Neural cell (in vitro differentiated cells): ENCODE data around the gene FYN. TPM values are rescaled to one million over a fixed set of nuclear protein-coding genes. Genes with fewer than 3 reads are reported as not detected.

ENCODE experiments used
- H2AFZ ChIP-seq: fragments of 200-600, 300-800 bp; sonication (generic), shearing (Covaris generic); 2 replicates; pipeline ENCODE4 v1.6.0; 2014; ENCODE audit warnings: low read depth, mild to moderate bottlenecking, antibody characterized with exemption, low read length, moderate library complexity
- H3F3A ChIP-seq: fragments of 200-600 bp; shearing (Covaris generic); 2 replicates; pipeline ENCODE4 v1.6.1; 2016; ENCODE audit warnings: mild to moderate bottlenecking, moderate library complexity, mixed read lengths, antibody characterized with exemption, low read length; ENCODE audit not compliant: insufficient read depth, poor library complexity, severe bottlenecking
- H3K27ac ChIP-seq: fragments of 200-600, 300-800 bp; sonication (generic), shearing (Covaris generic); 2 replicates; pipeline ENCODE4 v1.5.1; 2014; ENCODE audit warnings: mild to moderate bottlenecking, low read length, moderate library complexity
- H3K27me3 ChIP-seq: fragments of 300-800, 200-600 bp; sonication (generic), shearing (Covaris generic); 2 replicates; pipeline ENCODE4 v1.6.0; 2014; ENCODE audit warnings: mild to moderate bottlenecking, low read depth, low read length, moderate library complexity; ENCODE audit not compliant: insufficient read depth
- H3K36me3 ChIP-seq: fragments of 300-800, 200-600 bp; sonication (generic), shearing (Covaris generic); 2 replicates; pipeline ENCODE4 v1.5.1; 2014; ENCODE audit warnings: mild to moderate bottlenecking, antibody characterized with exemption, low read length, moderate library complexity; ENCODE audit not compliant: insufficient read depth
- H3K4me2 ChIP-seq: fragments of 300-800, 200-600 bp; sonication (generic), shearing (Covaris generic); 2 replicates; pipeline ENCODE4 v1.6.0; 2014; ENCODE audit warnings: mild to moderate bottlenecking, low read length
- H3K4me3 ChIP-seq: fragments of 300-800, 200-600 bp; sonication (generic), shearing (Covaris generic); 2 replicates; pipeline ENCODE4 v1.5.1; 2014; ENCODE audit warnings: mild to moderate bottlenecking, low read length, moderate library complexity
- H3K79me2 ChIP-seq: fragments of 200-600 bp; shearing (Covaris generic); replicated peaks from 2 replicates; pipeline ENCODE4 v1.6.0; 2014; ENCODE audit warnings: mild to moderate bottlenecking, low read length, moderate library complexity; ENCODE audit not compliant: insufficient read depth
- H3K9ac ChIP-seq: fragments of 300-800, 200-600 bp; sonication (generic), shearing (Covaris generic); 2 replicates; pipeline ENCODE4 v1.6.1; 2016; ENCODE audit warnings: mild to moderate bottlenecking, low read length, mixed read lengths
- H3K9me2 ChIP-seq: fragments of 200-600 bp; shearing (Covaris generic); 2 replicates; pipeline ENCODE4 v1.6.1; 2016; ENCODE audit warnings: mild to moderate bottlenecking, low read length, mixed read lengths; ENCODE audit not compliant: insufficient read depth
- H3K9me3 ChIP-seq: fragments of 200-600, 300-800 bp; sonication (generic), shearing (Covaris generic); 2 replicates; pipeline ENCODE4 v1.6.1; 2016; ENCODE audit warnings: mild to moderate bottlenecking, mixed run types, low read length, moderate library complexity, mixed read lengths
- H4K20me1 ChIP-seq: fragments of 200-600 bp; shearing (Covaris generic); 2 replicates; pipeline ENCODE4 v1.6.1; 2016; ENCODE audit warnings: mild to moderate bottlenecking, mixed run types; ENCODE audit not compliant: insufficient read depth
- CTCF ChIP-seq: fragments of 450-650 bp; IDR thresholded peaks from 2 replicates; pipeline ENCODE4 v1.5.1; 2014; ENCODE audit warnings: antibody characterized with exemption, mild to moderate bottlenecking, moderate library complexity; ENCODE audit not compliant: poor library complexity, severe bottlenecking
- EP300 ChIP-seq: fragments of 450-650 bp; conservative IDR thresholded peaks from 2 replicates; pipeline ENCODE4 v1.6.1; 2014; ENCODE audit warnings: antibody characterized with exemption, mild to moderate bottlenecking, moderate library complexity; ENCODE audit not compliant: poor library complexity, severe bottlenecking
- EZH2 ChIP-seq: fragments of 200-600, 300-800 bp; shearing (Covaris generic), sonication (generic); IDR thresholded peaks from 2 replicates; pipeline ENCODE4 v1.6.1; 2014; ENCODE audit warnings: antibody characterized with exemption, low read length, borderline replicate concordance, mild to moderate bottlenecking; ENCODE audit not compliant: insufficient read depth, poor library complexity, severe bottlenecking
- MXI1 ChIP-seq: fragments of 450-650 bp; conservative IDR thresholded peaks from 2 replicates; pipeline ENCODE4 v1.6.1; 2014; ENCODE audit warnings: antibody characterized with exemption, mild to moderate bottlenecking; ENCODE audit not compliant: poor library complexity, severe bottlenecking
- POLR2AphosphoS5 ChIP-seq: IDR thresholded peaks from 2 replicates; pipeline ENCODE4 v1.6.1; 2012
- RAD21 ChIP-seq: fragments of 450-650 bp; conservative IDR thresholded peaks from 2 replicates; pipeline ENCODE4 v1.6.1; 2014; ENCODE audit warnings: antibody characterized with exemption, mild to moderate bottlenecking, moderate library complexity
- REST ChIP-seq: IDR thresholded peaks from 2 replicates; pipeline ENCODE4 v1.6.1; 2012; ENCODE audit warnings: borderline replicate concordance
- SMC3 ChIP-seq: fragments of 450-650 bp; conservative IDR thresholded peaks from 2 replicates; pipeline ENCODE4 v1.6.1; 2014; ENCODE audit warnings: antibody characterized with exemption, mild to moderate bottlenecking, moderate library complexity; ENCODE audit not compliant: poor library complexity
- TAF1 ChIP-seq: IDR thresholded peaks from 2 replicates; pipeline ENCODE4 v1.6.1; 2012; ENCODE audit warnings: low read depth
- polyA plus RNA-seq: library from polyadenylated mRNA; depleted of rRNA; stranded (reverse); fragments of >200 nt; gene quantifications from 2 replicates; pipeline ENCODE4 v1.2.3, GENCODE V29; 2014

Gene FYN
- polyA plus RNA-seq, 1 donor from 2014 or later = 277 TPM

GRCh38 chr6:111832833-111833418 is 40.3 kb downstream of the FYN start:
- no peak for TF ChIP-seq TAF1
- no peak for TF ChIP-seq POLR2AphosphoS5
- no peak for TF ChIP-seq REST
- no peak for TF ChIP-seq CTCF
- no peak for TF ChIP-seq RAD21
- no peak for TF ChIP-seq EP300
- no peak for TF ChIP-seq SMC3
- no peak for TF ChIP-seq EZH2
- TF ChIP-seq MXI1 = no peak
- Histone ChIP-seq H3K4me2 (no peak overlapping the region), H3K9me2 (no peaks in the 10 kb centered on the region), H3K4me3 (no peak overlapping the region), H3K79me2 (peaks cover 27% of the 10 kb centered on the region), H3K36me3 (no peaks in the 10 kb centered on the region), H3K9ac (no peak overlapping the region), H2AFZ (no peak overlapping the region), H4K20me1 (peaks cover 4% of the 10 kb centered on the region), H3F3A (no peaks in the 10 kb centered on the region), H3K27ac (no peak overlapping the region), H3K9me3 (no peaks in the 10 kb centered on the region), H3K27me3 (no peaks in the 10 kb centered on the region)

GRCh38 chr6:111831408-111831807 is 41.8 kb downstream of the FYN start:
- no peak overlapping the region for H3K27ac ChIP-seq
- H3K9me2 ChIP-seq = no peaks in the 10 kb centered on the region
- no peaks in the 10 kb centered on the region for H3F3A ChIP-seq
- no peak overlapping the region for H3K4me3 ChIP-seq
- peaks cover 4% of the 10 kb centered on the region for H4K20me1 ChIP-seq
- TF ChIP-seq RAD21 = no peak
- TF ChIP-seq EZH2 = no peak
- no peak for TF ChIP-seq TAF1
- no peak for TF ChIP-seq REST
- TF ChIP-seq MXI1 = no peak
- TF ChIP-seq POLR2AphosphoS5 = no peak
- no peak for TF ChIP-seq SMC3
- no peak for TF ChIP-seq EP300
- TF ChIP-seq CTCF = no peak
- no peaks in the 10 kb centered on the region for H3K36me3 ChIP-seq
- no peak overlapping the region for H3K9ac ChIP-seq
- peaks cover 26% of the 10 kb centered on the region for H3K79me2 ChIP-seq
- H3K27me3 ChIP-seq = no peaks in the 10 kb centered on the region
- H2AFZ ChIP-seq = no peak overlapping the region
- no peaks in the 10 kb centered on the region for H3K9me3 ChIP-seq
- no peak overlapping the region for H3K4me2 ChIP-seq
